ENCODE results near the gene EFCAB14. TPM values are rescaled to one million over a fixed set of nuclear protein-coding genes. Genes with fewer than 3 reads are reported as not detected.

The EFCAB14 gene
- total RNA-seq (2022; extraction: Qiagen RNA extraction) = 22.4 to 31.7 TPM (median 26.4 TPM) in 5 replicates

DNA sequence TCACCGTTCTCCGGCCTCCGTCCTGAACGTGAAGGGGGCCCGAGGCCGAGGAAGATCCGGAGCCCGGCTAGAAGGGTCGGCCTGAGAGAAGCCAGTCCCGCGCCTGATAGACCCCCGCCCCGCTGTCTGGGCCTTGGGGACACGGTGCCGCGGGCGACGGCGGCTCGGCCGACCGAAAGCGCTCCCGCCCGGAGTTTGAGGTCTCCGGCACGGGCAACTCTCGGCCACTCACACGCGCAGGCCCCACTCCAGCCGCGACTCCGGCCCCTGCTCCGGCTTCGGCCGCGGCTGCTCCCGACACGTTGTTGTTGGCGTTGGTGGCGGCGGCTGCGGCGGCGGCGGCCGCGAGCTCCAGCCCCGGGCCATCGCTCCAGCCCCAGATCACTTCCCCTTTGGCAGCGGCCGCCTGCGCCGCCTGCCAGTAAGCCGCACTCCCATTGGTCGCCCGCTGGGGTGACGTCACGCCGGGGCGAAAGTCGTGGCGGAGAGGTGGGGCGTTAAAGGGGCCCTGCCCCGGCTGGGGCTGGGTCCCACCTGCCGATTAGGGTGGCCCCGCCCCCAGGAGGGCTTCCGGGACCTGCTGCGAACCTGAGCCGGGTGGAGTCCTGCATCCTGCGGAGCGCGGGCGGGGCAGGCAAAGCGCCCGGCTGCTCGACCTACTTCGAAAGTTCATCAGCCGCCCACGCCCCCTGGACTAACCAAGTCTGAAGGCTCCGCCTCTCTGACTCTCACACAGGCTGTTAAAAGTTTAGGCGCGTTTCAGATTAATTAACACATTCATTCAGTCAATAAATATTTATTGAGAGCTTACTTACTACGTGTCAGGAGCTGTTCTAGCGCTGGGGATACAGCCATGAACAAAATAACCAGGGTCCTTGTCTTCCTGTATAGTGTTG, at the start of gene EFCAB14:
Gene EFCAB14, minus strand, starts transcription at position 388 of the 896 bp plus-strand sequence. CDS start 1,027 bp downstream, outside the sequence.

DNA sequence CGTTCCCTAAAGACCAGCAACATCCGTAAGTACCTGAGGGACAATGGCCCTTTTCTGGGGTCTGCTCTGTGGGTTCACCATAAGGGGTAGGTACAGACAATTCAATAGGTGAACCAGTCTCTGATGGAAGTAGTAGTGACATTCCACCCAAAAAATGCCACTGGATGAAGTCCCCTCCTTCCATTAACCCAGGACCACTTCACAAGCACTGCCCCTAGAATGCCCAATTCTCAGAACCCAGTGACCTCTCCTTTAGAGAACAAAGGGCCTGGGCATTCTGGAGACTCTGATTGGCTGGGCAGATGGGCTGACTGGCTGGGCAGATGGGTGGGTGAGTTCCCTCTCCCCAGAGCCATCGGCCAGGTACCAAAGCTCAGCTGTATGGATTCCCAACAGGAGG, 47.4 kb downstream of the EFCAB14 start, which contains the start of gene TEX38:
Gene TEX38, plus strand, starts transcription at position 301 of the 400 bp plus-strand sequence. Its CDS starts 81 bp downstream, at position 382.

GRCh38 chr1:46667782-46668760, 50.8 kb downstream of the EFCAB14 start, which contains the start of gene ATPAF1:
Gene ATPAF1 (minus strand): TSS chr1:46668364. CDS start chr1:46668322, 42 bp downstream.

Other genes with a start within 250 kb of the EFCAB14 start
- 0.49 to 0.93 TPM (median 0.82 TPM) in 5 replicates for gene DMBX1, start 229.3 kb downstream of the EFCAB14 start, total RNA-seq (2022; extraction: Qiagen RNA extraction)
- gene KNCN, start 167.5 kb downstream of the EFCAB14 start, total RNA-seq (2022; extraction: Qiagen RNA extraction) = not detected in 5 replicates
- gene MKNK1, start 114.8 kb downstream of the EFCAB14 start, total RNA-seq (2022; extraction: Qiagen RNA extraction) = 16.8 to 20.8 TPM (median 17.8 TPM) in 5 replicates
- 3.7 to 4.2 TPM (median 3.8 TPM) in 5 replicates for gene MOB3C, start 102.3 kb downstream of the EFCAB14 start, total RNA-seq (2022; extraction: Qiagen RNA extraction)
- gene ATPAF1, start 50.8 kb downstream of the EFCAB14 start, total RNA-seq (2022; extraction: Qiagen RNA extraction) = 31.0 to 34.6 TPM (median 33.7 TPM) in 5 replicates
- gene TEX38, start 47.3 kb downstream of the EFCAB14 start, total RNA-seq (2022; extraction: Qiagen RNA extraction) = not detected in 5 replicates
- 0.07 to 0.24 TPM (median 0.18 TPM) in 4 of 5 replicates, not detected in the other for gene CYP4B1, start 79.9 kb upstream of the EFCAB14 start, total RNA-seq (2022; extraction: Qiagen RNA extraction)
- not detected in 5 replicates for gene CYP4A11, start 222.4 kb upstream of the EFCAB14 start, total RNA-seq (2022; extraction: Qiagen RNA extraction)